Mucosa of descending colon (tissue), 3 donors: ENCODE data around the gene SMPD3. TPM values are rescaled to one million over a fixed set of nuclear protein-coding genes. Genes with fewer than 3 reads are reported as not detected.

Source experiments
- ATAC-seq: fragments of 200-7000 bp; cut with Tn5 transposase; one replicate; pipeline ENCODE4 v1.9.1; 2020; ENCODE audit warnings: mild to moderate bottlenecking, moderate library complexity
- DNase-seq, 3 donors: peaks; one replicate each; pipeline ENCODE4 v3.0.0-alpha.2; 2020
- H3K36me3 ChIP-seq: fragments of 200-600 bp; one replicate; pipeline ENCODE4 v1.8.0; 2021; ENCODE audit warnings: low read depth, mild to moderate bottlenecking
- H3K4me1 ChIP-seq: fragments of 200-600 bp; one replicate; pipeline ENCODE4 v1.8.0; 2021; ENCODE audit warnings: low read depth, mild to moderate bottlenecking
- H3K4me3 ChIP-seq: fragments of 200-600 bp; one replicate; pipeline ENCODE4 v1.8.0; 2021; ENCODE audit warnings: mild to moderate bottlenecking
- H3K9me3 ChIP-seq: fragments of 200-600 bp; one replicate; pipeline ENCODE4 v1.8.0; 2021; ENCODE audit warnings: mild to moderate bottlenecking
- intact Hi-C, 2 donors: fragments of 100-400 bp; cut with DNase I in 1 of 2; cut with micrococcal nuclease in 1 of 2; formaldehyde crosslinking; loops; one replicate each; pipeline versions ENCODE4 v1.11.0 to v1.11.1; 2022; cut with DNase I, micrococcal nuclease
- total RNA-seq, 3 donors: library from RNA; stranded (reverse); fragmentation: NEBNext Ultra II Directional in 2 of 3; extraction: Animal tissue kit (Norgen Biotek cat#: 25700) in 2 of 3; gene quantifications; one replicate each; pipeline versions ENCODE4 v1.2.1 to v1.2.4, GENCODE V29; 2021 to 2023
- TF ChIP-seq, protein P1 (sequence below): fragments of 200-600 bp; IDR thresholded peaks from one replicate; pipeline ENCODE4 v1.8.0; 2022; ENCODE audit warnings: antibody characterized with exemption, mild to moderate bottlenecking
- donor health status: DM: no; HTN: no; CAD: no; lungs with moderate emphysema.
- donor health status: DM: no; HTN: no; CAD: no.
- donor health status: DM: no; HTN: yes; CAD: no.

SMPD3 gene
- total RNA-seq, 3 donors from 2014 or later: 31.8 to 82.7 (median 62.3) TPM

DNA sequence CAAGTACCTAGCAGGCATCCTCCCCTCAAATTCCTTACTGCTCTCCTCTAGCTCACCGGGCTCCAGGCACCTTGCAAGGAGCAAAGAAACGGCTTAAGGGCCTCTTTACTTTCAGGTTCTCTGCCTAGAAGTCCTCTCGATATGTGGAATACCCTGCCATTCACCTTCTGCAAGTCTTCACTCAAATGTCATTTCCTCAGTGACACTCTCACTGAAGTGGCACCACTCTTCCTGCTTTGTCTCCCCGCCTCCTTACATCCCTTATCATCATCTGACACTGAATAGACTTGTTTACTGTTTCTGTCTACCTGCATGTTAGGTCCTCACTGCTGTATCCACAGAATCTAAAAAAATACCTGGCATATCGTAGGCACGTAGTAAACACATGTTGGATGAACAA is 138.5 kb downstream of the SMPD3 start:
- ATAC-seq (no peak), DNase-seq (no peak)
- Histone ChIP-seq H3K4me1 (peaks cover 19% of the 10 kb centered on the region), H3K36me3 (no peaks in the 10 kb centered on the region), H3K4me3 (peak overlapping the region; percentile 78), H3K9me3 (no peaks in the 10 kb centered on the region)
- TF ChIP-seq, protein P1, sequence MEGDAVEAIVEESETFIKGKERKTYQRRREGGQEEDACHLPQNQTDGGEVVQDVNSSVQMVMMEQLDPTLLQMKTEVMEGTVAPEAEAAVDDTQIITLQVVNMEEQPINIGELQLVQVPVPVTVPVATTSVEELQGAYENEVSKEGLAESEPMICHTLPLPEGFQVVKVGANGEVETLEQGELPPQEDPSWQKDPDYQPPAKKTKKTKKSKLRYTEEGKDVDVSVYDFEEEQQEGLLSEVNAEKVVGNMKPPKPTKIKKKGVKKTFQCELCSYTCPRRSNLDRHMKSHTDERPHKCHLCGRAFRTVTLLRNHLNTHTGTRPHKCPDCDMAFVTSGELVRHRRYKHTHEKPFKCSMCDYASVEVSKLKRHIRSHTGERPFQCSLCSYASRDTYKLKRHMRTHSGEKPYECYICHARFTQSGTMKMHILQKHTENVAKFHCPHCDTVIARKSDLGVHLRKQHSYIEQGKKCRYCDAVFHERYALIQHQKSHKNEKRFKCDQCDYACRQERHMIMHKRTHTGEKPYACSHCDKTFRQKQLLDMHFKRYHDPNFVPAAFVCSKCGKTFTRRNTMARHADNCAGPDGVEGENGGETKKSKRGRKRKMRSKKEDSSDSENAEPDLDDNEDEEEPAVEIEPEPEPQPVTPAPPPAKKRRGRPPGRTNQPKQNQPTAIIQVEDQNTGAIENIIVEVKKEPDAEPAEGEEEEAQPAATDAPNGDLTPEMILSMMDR: no peak
- intact Hi-C loops: no loop called here

Other genes starting within 250 kb of the SMPD3 start
- gene ESRP2, start 212.4 kb downstream of the SMPD3 start, total RNA-seq: 100 to 1,000 TPM in 1 of 3 donors, 10 to 100 TPM in 2; 46.6 to 125 (median 94.5) TPM
- 10 to 100 TPM; 13.2 to 14.2 (median 13.5) TPM for gene PLA2G15, start 203.1 kb downstream of the SMPD3 start, total RNA-seq
- 10 to 100 TPM; 35.0 to 41.4 (median 37.2) TPM for gene SLC7A6, start 184.0 kb downstream of the SMPD3 start, total RNA-seq
- 10 to 100 TPM; 16.2 to 22.0 (median 18.4) TPM for gene SLC7A6OS, start 137.6 kb downstream of the SMPD3 start, total RNA-seq
- 10 to 100 TPM; 31.0 to 42.2 (median 41.0) TPM for gene PRMT7, start 137.5 kb downstream of the SMPD3 start, total RNA-seq
- 10 to 100 TPM; 10.2 to 18.1 (median 12.8) TPM for gene ZFP90, start 90.8 kb upstream of the SMPD3 start, total RNA-seq
- under 1 TPM; 0.22 to 0.77 (median 0.38) TPM for gene CDH3, start 196.8 kb upstream of the SMPD3 start, total RNA-seq